Hematopoietic multipotent progenitor cell treated with erythropoietin and hydrocortisone succinate and interleukin-3 and kit ligand, for 8 days (in vitro differentiated cells): ENCODE measurements around the gene RNF17.
A peak's percentile ranks its signal among the peaks of the same experiment; 100 is the strongest.

ENCODE experiments used
- DNase-seq: peaks from one replicate; pipeline ENCODE4 v3.0.0-alpha.2; 2015

The RNF17 gene

DNA sequence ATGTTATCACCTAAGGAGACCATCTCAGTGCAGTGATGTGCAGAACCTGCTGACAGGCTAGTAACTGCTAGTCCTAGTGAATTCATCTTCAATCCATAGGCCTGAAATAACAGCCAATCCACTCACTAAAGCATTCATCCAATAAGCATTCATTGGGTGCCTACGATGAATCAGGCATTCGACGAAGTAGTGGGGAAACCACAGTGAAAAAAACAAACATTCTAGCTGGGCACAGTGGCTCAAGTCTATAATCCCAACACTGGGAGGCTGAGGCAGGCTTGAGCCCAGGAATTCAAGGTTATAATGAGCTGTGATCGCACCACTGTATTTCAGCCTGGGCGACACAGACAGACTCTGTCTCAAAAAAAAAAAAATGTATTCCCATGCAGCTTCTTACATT, 135.6 kb downstream of the RNF17 start:
- no peak for DNase-seq

- no peak for DNase-seq
These were observed 136.5 kb downstream of the RNF17 start for GRCh38 chr13:24900507-24900906.

DNA sequence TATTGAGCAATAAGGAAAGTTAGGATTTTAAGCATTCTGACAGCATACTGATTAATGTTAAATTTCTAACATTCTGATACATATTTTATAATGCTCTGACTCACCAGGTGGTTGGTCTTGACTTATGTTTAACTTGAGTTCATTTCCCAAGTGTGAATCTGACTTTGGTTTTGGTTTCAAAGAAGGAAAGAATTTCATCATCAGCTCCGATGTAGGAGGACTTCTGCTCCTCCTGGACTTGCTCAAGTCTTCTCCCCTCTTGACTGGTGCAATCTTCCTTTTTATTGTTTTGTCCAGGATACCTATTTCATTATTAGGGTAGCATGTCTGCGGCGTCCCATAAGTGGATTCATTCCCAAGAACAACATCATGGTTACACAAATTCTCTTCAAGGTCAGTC, 141.3 kb downstream of the RNF17 start:
- no peak for DNase-seq

GRCh38 chr13:24906268-24906667, 142.3 kb downstream of the RNF17 start:
- DNase-seq, result no peak

GRCh38 chr13:24910502-24911132, 146.6 kb downstream of the RNF17 start:
- no peak for DNase-seq

- DNase-seq, result peak; percentile 74
These were observed 147.4 kb downstream of the RNF17 start for GRCh38 chr13:24911133-24911908.

DNA sequence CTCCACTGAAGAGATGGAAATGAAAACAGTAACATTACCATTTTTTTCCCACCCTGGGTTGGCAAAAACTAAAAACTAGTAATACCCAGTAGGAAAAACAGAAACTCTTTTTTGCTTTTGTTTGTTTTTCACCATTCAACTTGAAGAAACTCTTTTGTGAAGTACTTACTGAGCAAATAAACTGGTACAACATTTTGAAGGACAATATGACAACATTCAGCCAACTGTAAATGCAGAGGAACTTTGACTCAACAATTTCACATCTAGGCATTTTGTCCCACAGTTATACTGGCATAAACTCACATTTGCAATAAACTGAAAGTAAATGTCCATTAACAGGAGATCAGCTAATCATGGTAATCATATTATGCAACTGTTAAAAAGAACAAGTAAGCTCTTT, 152.5 kb downstream of the RNF17 start:
- no peak for DNase-seq

GRCh38 chr13:24921003-24921402, 157.0 kb downstream of the RNF17 start:
- no peak for DNase-seq

DNA sequence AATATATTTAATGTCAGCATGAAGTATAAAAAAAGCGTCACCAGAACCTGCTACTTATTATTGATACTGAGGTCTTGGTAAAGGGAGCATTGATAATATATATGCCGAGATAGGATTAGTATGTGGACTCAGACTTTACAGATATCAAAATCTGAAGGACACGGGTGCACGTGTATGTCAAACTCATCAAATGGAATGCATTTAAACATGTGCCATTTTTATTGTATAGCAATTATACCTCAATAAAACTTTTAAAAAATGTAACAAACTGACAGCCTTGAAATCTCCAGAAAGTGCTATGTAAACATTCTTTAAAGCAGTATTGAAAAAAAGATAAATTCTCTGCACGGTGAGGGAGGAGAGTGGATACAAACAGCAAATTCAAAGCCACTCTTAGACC, 157.9 kb downstream of the RNF17 start:
- DNase-seq, result peak; percentile 18

- DNase-seq, result peak; percentile 27
These were observed 158.4 kb downstream of the RNF17 start for GRCh38 chr13:24922387-24922744.

DNA sequence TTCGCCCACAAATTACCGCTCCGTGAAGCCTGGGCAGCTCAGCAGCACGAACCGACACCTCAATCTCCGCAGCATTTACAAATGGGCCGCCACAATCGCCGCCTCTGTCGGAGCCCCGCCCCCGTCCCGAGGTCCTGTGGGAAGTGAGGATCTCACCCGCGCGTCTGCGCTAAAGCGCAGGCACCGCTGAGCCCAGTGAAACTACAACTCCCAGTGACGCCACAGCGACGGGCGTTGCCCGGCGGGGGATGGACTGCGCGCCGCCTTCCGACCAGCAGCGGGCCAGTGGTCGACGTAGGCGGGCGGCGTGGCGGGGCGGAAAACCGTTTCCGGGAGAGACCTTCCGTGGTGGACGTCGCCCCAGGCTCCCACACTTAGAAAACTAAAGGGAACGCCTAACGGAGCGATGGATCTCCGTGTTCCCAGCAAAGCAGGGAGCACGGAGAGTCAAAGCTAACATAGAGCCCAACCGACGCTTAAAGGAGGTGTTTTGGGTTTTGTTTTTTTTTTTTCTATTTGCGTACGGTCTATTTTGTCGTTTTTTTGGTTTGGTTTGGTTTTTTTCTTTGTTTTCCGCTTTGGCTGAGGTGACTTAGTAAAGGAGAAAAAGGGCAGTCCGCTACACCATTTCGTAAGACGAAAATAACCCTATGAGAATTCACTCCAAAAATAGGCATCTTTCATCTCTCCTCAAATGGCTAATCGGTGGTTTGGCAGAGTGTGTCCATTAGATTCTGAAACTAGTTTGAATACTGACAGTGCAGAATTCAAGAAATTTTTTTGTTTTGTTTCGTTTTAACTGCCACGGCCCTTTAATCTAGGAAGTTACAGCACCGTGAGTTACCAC, 159.0 kb downstream of the RNF17 start:
- peak; percentile 97 for DNase-seq

DNA sequence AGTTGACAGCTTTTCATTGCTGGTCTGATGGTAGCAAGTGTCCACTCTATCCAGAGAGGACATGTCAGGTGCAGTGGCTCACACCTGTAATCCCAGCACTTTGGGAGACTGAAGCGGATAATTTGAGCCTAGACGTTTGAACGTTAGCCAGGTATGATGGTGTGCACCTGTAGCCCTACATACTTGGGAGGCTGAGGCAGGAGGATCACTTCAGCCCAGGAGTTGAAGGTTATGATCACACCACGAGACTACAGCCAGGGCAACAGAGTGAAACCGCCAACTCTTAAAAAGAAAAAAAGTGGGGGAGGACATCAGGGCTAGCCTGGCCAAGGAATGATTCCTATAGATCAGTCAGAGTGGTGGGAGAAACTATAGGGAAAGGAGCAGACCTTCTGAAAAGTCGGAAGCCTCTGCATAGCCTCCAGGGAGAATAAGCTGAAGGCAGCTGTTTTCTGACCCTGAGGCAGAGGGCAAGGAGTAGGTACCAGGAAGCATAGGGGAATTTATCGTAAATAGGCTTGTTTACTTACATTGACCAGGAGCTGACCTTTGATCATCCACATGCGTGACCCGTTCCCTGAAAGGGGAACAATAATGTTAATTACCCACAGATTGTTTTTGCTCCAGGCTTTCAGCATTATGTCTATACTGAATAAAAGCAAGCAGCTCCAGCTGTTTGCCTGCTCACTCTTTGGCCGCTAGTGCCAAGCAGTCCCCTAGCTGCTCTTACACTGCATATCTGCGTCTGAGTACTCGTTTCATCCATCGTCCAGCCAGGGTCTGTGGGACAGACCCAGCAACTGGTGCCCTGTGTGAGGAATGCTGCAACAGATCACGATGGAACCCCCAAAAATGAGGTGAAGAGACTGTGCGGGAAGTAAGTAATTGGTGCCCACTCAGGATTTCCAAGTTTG, 161.6 kb downstream of the RNF17 start:
- DNase-seq, result no peak

GRCh38 chr13:24927810-24928404, 163.9 kb downstream of the RNF17 start:
- DNase-seq, result no peak

- DNase-seq, result no peak
These were observed 165.2 kb downstream of the RNF17 start for GRCh38 chr13:24929196-24929595.
